ENCODE measurements around the gene CCM2.
"Not testable (repeated sequence)": the region's sequence is repeated elsewhere in the genome, so short reads cannot be mapped to it uniquely, and the experiment has no call there.

Gene CCM2

GRCh38 chr7:44981035-44981706, 18.8 kb upstream of the CCM2 start:
- DNase-seq (ENCODE audit: low read depth, low spot score), result no peak

- DNase-seq (ENCODE audit: low read depth, low spot score), result no peak
These were observed 17.5 kb upstream of the CCM2 start for GRCh38 chr7:44982535-44982923.

- DNase-seq (ENCODE audit: low read depth, low spot score), result no peak
These were observed 17.0 kb upstream of the CCM2 start for GRCh38 chr7:44982970-44983369.

- DNase-seq (ENCODE audit: low read depth, low spot score), result no peak
These were observed 16.1 kb upstream of the CCM2 start for GRCh38 chr7:44983742-44984477.

- DNase-seq (ENCODE audit: low read depth, low spot score), result no peak
These were observed 15.6 kb upstream of the CCM2 start for GRCh38 chr7:44984478-44984758.

- DNase-seq (ENCODE audit: low read depth, low spot score), result no peak
These were observed 14.8 kb upstream of the CCM2 start for GRCh38 chr7:44985033-44985695.

GRCh38 chr7:44985900-44986217, 14.1 kb upstream of the CCM2 start:
- DNase-seq (ENCODE audit: low read depth, low spot score), result no peak

- DNase-seq (ENCODE audit: low read depth, low spot score), result peak; percentile 83
These were observed 13.6 kb upstream of the CCM2 start for GRCh38 chr7:44986218-44987053.

GRCh38 chr7:44987457-44987856, 12.5 kb upstream of the CCM2 start:
- DNase-seq (ENCODE audit: low read depth, low spot score), result no peak

- DNase-seq (ENCODE audit: low read depth, low spot score), result no peak
These were observed 12.0 kb upstream of the CCM2 start for GRCh38 chr7:44987996-44988395.

- DNase-seq (ENCODE audit: low read depth, low spot score), result no peak
These were observed 11.3 kb upstream of the CCM2 start for GRCh38 chr7:44988701-44989100.

GRCh38 chr7:44989132-44989531, 10.9 kb upstream of the CCM2 start:
- no peak for DNase-seq (ENCODE audit: low read depth, low spot score)

GRCh38 chr7:44990109-44991023, 9.6 kb upstream of the CCM2 start:
- DNase-seq (ENCODE audit: low read depth, low spot score), result no peak

- not testable (repeated sequence) for DNase-seq (ENCODE audit: low read depth, low spot score)
These were observed 7.8 kb upstream of the CCM2 start for GRCh38 chr7:44992004-44992795.

- DNase-seq (ENCODE audit: low read depth, low spot score), result no peak
These were observed 5.0 kb upstream of the CCM2 start for GRCh38 chr7:44994877-44995554.

GRCh38 chr7:44995555-44996493, 4.2 kb upstream of the CCM2 start:
- no peak for DNase-seq (ENCODE audit: low read depth, low spot score)

GRCh38 chr7:44998153-44998871, 1.7 kb upstream of the CCM2 start:
- no peak for DNase-seq (ENCODE audit: low read depth, low spot score)
